ENCODE data around the gene FA2H.

GRCh38 chr16:74788108-74788507 lies 13.5 kb upstream of the FA2H start:
- no peak for TF ChIP-seq POLR2AphosphoS5 (IDR thresholded peaks at IDR 0.05; ENCODE audit: low read depth, low read length)
- no peak for TF ChIP-seq POLR2A (IDR thresholded peaks at IDR 0.05; ENCODE audit: low read depth, low read length)
- no peak for TF ChIP-seq TAF1 (IDR thresholded peaks at IDR 0.05; ENCODE audit: borderline replicate concordance, low read depth, low read length)

Measured in GM12892 (cell line).